Measurements from ENCODE around the gene CSNK1G1.
"Not testable (repeated sequence)": the region's sequence is repeated elsewhere in the genome, so short reads cannot be mapped to it uniquely, and the experiment has no call there.

Gene CSNK1G1

GRCh38 chr15:64127521-64128270, 228.3 kb downstream of the CSNK1G1 start:
- no peak for DNase-seq

- DNase-seq: no peak
Measured at GRCh38 chr15:64125978-64126377, 230.0 kb downstream of the CSNK1G1 start.

GRCh38 chr15:64122936-64123351, 233.0 kb downstream of the CSNK1G1 start:
- DNase-seq: no peak

- no peak for DNase-seq
Measured at GRCh38 chr15:64122444-64122843, 233.5 kb downstream of the CSNK1G1 start.

GRCh38 chr15:64121614-64122013, 234.4 kb downstream of the CSNK1G1 start:
- DNase-seq: no peak

GRCh38 chr15:64120322-64120721, 235.7 kb downstream of the CSNK1G1 start:
- not testable (repeated sequence) for DNase-seq

- DNase-seq: no peak
Measured at GRCh38 chr15:64117759-64118487, 238.1 kb downstream of the CSNK1G1 start.

All from NCI-H2029 treated with DMSO at 0.1 percent for 48 hours (cell line).